HG02870 (cell line): ENCODE results near the gene PLAGL1.
"Not testable (repeated sequence)": the region's sequence is repeated elsewhere in the genome, so short reads cannot be mapped to it uniquely, and the experiment has no call there.

Experiments
- ATAC-seq: cut with Tn5 transposase; IDR thresholded peaks from one replicate; pipeline ENCODE4 v1.9.1; 2021; ENCODE audit warnings: mild to moderate bottlenecking, moderate library complexity; ENCODE audit not compliant: unreplicated experiment

The PLAGL1 gene, protein sequence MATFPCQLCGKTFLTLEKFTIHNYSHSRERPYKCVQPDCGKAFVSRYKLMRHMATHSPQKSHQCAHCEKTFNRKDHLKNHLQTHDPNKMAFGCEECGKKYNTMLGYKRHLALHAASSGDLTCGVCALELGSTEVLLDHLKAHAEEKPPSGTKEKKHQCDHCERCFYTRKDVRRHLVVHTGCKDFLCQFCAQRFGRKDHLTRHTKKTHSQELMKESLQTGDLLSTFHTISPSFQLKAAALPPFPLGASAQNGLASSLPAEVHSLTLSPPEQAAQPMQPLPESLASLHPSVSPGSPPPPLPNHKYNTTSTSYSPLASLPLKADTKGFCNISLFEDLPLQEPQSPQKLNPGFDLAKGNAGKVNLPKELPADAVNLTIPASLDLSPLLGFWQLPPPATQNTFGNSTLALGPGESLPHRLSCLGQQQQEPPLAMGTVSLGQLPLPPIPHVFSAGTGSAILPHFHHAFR

DNA sequence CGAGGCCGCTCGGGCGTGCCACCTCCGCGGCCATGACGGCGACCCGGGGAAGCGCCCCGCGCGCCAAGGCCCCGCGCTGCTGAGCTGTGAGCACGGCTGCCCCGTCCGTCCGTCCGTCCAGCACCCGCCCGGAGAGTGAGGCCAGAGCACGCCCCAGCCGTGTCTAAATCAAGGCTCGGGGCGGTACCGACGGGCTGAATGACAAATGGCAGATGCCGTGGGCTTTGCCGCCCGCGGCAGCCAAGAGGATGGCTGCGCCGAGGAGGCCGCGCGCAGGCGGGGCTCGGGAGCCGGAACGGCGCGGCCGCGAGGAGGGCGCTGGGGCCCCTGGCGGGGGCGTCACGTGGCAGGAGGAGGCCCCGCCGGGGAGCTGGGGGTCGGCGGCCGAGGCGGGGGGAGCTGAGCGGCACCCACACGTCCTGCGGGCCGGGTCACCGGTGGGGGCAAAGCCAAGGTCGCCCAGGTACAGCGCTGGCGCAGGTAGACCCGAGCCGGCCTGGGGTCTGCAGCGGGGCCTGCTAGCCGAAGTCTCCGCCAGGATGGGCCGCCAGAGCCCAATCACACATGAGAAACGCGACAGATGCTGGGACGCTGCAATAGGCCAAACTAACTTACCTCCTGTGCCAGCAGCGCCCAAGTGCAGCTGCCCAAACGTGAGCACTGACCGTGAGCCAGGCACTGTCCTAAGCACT lies at the start of gene PLAGL1:
PLAGL1 (minus strand) TSS at position 140 of the 692 bp plus-strand sequence. CDS start 60,123 bp downstream, outside the sequence.
- peak; percentile 63 for ATAC-seq

DNA sequence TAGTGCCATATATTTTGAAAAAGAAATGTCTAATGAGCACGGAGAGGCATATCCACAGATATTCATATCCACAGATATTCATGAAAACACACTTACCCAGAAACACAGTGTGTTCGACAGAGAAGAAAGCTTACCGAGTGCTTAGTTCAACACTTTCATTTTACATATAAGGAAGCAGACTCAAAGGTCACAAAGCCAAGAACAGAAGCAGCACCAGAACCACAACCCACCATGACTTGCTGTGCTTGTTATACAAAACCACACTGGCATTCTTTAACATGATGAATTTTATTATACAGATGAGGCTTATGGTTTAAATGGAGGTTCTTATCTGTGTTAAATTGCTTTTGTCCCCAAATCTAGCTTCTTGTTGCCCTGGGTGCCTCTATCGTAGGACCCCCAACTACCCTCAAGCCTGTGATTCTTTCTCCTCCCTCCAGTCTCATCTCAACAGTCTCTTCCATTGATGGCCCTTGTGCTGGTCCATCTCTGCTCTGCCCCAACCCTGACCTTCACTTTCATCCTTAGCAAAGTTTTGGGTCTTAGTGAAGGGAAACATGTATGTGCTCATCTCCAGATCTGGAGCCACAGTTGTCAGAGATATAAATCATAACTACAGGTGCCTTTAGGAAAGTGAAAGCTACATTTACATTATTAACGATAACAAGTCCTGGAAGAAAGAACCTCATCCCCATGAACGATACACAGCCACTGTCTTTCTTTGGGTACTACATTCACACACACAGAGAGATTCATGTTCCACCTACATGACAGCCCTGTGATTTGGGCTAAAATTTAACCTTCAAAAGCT lies 47.3 kb upstream of the PLAGL1 start:
- peak; percentile 93 for ATAC-seq

DNA sequence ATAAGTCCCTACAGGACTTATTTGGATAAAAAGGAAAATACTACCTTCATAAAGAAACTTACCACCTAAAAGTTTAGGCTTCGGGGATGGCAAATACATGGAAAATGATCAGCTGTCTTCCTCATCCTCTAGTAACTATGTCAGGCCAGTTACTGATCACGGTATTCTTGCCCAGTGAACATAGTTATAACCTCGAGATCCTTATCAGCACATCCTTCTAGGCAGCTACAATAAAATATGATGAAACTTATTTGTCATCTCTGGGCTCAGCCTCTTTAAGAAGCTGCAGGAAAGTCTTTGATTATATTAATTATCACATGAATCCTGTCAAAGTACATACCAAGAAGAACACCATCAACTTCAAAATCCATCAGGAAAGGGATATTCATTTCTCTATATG lies 45.5 kb upstream of the PLAGL1 start:
- ATAC-seq, result no peak

DNA sequence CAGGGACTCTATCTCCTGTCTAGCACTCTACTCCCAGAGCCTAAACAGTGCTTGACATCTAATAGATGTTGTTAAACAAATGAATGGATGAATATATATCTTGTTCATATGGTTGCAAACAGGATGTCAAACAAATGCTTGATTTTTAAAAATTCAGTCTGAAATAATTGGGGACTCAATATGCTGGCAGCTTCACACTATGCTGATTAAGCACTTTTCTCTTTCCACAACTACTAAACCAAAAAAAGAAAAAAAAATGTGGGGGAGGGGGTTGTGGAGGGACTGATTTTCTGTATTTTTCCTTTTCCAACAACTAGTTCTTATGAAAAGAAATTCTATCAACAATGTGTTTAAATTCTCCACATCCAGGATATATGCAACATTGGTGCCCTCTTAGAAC lies 44.4 kb upstream of the PLAGL1 start:
- ATAC-seq, result no peak

DNA sequence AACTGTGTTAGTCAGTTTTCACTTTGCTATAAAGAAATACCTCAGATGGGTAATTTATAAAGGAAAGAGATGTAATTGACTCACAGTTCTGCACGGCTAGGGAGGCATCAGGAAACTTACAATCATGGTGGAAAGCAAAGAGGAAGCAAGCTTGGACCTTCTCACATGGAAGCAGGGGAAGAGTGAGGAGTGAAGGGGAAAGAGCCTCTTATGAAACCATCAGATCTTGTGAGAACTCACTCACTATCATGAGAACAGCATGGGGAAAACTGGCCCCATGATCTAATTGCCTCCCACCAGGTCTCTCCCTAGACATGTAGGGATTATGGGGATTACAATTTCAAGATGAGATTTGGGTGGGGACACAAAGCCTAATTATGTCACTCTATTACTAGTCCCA lies 41.3 kb upstream of the PLAGL1 start:
- no peak for ATAC-seq

DNA sequence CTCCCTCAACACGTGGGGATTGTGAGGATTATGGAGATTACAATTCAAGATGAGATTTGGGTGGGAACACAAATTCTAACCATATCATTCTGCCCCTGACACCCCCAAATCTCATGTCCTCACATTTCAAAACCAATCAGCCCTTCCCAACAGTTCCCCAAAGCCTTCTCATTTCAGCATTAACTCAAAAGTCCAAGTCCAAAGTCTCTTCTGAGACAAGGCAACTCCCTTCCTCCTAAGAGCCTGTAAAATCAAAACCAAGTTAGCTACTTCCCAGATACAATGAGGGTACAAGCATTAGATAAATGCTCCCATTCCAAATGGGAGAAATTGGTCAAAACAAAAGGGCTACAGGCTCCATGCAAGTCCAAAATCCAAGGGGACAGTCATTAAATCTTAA lies 39.6 kb upstream of the PLAGL1 start:
- ATAC-seq, result no peak

DNA sequence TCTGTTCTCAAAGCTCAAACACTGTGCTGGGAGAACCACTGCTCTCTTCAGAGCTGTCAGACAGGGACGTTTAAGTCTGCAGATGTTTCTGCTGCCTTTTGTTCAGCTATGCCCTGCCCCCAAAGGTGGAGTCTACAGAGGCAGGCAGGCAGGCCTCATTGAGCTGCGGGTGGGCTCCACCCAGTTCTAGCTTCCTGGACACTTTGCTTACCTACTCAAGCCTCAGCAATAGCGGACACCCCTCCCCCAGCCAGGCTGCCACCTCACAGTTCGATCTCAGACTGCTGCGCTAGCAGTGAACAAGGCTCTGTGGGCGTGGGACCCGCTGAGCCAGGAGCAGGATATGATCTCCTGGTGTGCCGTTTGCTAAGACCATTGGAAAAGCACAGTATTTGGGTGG lies 38.6 kb upstream of the PLAGL1 start:
- not testable (repeated sequence) for ATAC-seq

DNA sequence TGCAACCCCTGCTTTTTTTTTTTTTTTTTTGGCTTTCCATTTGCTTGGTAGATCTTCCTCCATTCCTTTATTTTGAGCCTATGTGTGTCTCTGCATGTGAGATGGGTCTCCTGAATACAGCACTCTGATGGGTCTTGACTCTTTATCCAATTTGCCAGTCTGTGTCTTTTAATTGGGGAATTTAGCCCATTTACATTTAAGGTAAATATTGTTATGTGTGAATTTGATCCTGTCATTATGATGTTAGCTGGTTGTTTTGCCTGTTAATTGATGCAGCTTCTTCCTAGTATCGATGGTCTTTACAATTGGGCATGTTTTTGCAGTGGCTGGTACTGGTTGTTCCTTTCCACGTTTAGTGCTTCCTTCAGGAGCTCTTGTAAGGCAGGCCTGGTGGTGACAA lies 36.9 kb upstream of the PLAGL1 start:
- not testable (repeated sequence) for ATAC-seq

DNA sequence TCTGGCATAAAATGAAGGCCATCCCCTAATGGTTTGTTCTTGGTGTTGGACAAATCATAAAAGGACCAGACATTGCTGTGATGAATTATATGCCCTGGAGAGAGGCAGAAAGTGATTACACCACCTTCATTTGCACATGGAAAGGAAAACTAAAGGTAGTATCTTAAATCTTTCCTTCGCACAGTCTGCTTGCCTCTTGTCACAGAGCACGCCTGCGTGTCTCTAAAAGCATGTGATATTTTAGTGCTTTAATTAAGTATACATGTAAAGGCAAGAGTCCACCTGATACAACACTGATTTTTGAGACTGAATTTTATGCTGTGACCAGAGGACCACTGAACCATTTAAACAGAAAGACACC lies 28.8 kb upstream of the PLAGL1 start:
- no peak for ATAC-seq

DNA sequence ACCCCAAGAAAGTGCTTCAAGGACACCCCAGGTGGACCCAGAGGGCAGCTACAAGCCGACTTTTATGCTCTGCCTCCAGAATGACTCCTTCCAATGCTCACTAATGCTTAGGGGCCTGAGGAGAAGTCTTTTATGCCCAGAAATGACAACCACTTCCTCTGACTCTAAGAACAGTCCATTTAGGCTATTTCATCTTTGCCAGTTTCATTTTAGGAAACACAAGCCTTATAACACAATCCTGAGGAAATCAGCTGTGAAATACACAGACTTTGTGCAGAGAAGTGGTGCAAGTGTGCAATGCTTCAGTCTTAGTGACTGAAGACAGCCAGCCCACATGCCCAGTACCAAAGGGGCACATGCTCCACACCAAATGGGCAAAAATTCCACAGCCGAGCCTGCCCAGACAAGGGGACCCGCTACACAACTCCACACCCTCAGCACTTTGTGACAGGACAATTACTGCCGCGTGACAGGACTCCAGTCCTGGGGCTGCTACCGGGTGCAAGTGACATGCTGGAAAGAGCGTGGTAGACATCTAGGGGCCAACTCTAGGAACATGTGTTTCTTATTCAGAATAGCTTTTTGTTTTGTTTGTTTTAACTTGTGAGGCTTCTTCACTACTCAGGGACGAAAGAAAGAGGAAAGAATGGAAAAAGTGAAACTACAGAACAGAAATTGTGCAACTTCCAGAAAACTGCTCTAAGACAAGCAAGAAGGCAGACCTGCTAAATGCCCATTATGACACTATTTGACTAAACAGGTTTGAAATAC lies 28.2 kb upstream of the PLAGL1 start:
- peak; percentile 63 for ATAC-seq

DNA sequence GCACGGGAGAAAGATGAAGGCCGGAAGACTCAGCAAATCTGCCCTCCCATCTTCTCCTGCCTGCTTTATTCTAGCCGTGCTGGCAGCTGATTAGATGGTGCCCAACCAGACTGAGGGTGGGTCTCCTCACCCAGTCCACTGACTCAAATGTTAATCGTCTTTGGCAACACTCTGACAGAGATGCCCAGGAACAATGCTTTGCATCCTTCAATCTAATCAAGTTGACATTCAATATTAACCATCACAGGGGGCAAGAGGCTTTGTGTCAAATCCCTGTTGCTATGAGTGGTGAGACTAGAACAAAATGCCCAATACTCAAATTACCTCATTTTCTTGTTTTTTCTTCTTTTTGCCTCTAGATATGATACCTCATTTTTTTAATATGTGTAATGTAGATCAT lies 27.4 kb upstream of the PLAGL1 start:
- ATAC-seq, result no peak

DNA sequence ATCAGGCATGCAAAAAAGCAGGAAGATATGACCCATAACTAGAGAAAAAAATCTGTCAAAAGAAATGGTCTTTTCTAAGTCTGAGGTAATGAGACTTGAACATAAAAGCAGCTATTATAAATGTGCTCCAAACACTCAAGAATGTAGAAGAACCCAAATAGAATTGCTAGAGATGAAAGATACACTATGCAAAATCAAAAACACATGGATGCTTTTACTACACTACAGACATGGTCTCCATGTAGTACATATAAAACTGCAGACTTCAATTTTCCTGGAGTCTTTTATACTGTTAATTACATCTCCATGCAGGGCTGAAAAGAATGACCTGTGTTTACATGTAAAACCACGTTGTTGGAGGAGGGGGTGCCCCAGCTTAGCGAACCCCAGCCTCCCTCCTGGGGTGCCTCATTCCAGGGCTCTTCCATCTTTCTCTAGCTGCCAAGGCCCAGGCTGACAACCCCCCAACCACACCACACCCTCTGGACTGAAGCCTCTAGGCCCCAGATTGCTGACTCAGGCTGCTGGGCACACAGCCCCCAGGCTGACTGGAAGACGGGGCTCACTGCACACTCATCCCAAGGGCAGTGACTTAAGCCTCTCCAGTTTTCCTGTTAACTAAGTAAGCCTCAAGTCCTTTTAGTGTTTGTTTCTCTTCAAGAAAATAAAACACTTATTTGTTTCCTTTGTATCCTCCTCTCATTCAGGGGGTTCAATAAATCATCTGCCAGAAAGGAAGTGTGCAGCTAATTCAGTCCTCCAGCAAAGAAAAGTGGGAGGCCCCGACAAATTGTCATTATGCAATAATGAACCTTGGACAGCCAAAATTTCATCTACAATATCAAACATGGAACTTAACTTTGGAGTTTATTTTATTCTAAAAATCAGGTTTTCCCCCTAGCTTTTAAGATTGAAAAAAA lies 26.0 kb upstream of the PLAGL1 start:
- ATAC-seq, result no peak

DNA sequence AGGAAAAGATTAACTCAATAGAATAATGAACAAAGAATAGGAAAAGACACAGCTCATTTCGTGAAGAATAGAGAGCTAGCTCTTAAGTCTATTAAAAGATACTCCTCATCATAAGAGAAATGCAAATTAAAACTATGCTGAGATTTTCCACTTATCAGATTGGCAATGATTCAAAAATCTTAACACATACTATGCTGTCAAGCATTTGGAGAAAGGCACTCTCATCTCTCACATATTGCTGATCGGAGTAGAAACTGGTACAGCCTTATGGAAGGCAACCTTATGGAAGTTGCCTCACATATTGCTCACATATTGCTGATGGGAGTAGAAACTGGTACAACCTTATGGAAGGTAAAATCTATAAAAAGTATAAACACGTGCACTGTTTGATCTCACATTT lies 21.4 kb upstream of the PLAGL1 start:
- no peak for ATAC-seq

DNA sequence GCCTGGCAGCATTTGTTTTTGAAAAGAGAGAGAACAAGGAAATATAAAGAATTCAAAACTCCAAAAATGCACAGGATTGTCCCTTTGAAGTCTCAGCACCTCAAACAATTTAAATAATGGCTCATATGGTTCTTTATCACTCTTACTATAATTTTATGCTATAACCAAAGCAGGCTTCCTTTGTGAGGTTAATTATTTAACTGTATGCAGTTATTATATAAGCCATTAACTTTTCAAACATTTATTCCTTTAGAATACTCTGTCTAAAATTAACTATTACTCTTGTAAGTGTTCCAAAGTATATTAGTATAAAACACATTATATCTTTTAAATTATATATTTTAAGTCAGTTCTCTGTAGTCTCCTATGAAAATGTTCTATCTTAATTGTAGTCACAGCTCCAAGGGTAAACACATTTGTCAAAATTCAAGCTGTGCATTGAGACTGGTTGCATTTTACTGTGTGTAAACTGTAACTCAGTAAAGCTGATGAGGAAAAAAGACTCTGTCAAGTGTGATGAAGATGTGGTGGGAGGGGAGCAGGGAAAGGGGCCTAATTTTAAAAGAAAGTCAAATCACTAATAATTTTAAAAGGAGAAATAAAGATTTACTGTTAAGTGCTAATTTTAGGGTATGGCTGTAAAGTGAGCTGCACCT lies 20.0 kb upstream of the PLAGL1 start:
- ATAC-seq, result no peak

DNA sequence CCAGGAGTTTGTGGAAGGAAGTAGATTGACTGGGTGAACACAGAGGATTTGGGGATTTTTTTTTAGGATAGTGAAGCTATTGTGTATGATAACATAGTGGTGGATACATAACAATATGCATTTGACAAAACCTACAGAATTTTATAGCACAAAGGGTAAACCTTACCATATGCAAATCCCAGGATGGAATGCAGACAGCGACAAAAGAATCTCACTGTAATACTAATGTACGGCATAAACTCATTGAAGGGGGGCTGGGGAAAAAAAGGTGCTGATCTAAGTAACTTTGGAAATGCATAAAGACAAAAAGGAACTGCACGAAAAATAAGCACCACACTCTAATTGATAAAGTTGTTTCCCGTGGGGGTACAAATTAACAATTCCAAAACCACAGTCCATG lies 15.2 kb upstream of the PLAGL1 start:
- ATAC-seq, result no peak

DNA sequence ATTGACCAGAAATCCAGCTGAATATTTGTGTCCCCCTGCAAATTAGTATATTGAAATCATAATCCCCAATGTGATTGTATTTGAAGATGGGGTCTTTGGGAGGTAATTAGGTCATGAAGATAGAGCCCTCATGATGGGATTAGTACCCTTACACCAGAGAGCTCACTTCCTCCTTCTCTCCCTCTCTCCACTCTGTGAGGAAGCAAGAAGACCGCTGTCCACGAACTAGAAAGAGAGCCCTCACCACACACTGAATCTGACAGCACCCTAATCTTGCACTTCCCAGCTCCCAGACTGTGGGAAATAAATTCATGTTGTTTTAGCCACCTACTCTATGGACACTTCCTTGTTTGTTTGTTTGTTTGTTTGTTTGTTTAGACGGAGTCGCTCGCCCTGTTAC lies 11.9 kb upstream of the PLAGL1 start:
- ATAC-seq, result no peak

DNA sequence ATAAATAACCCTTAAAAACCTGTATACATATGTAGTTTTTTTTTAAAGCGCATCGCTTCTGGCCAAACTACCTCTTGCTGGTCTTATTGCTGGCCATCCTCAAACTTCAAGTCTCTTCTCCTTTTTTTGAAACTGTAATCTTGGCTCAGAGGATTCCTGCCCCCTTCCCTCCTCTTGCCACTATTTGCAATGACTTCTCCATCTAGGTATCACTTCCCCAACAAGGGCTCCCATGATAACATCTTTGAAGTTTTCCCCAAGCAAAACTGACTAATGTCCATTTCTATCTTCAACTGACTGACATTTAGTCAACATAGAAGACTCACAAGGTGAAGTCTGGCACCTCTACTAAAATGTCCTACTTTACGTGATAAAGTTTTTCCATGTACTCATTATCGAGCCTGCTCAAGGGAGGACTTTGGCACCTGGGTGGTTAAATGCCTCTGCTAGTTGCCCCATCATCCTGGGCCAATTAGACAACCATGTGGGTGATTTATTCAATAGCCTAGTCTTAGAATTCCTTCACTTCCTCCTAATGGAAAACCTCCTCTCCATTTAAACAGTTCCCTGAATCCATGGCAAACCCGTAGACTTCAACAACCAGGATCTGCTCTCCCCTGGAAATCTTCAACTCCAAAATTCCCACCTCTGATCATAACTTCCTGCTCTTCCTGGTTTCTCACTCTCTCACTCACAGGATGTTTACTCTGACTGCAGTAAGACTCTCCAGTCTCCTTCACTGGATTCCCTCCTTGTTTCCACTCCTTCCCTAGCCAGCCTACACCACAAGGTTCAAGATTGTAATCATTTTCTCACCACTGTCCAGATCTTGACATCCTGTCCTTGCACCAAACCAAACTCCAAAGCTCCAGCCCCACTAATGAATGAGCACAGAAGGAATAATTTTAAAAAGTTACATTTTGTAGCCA lies 9.4 kb upstream of the PLAGL1 start:
- no peak for ATAC-seq

DNA sequence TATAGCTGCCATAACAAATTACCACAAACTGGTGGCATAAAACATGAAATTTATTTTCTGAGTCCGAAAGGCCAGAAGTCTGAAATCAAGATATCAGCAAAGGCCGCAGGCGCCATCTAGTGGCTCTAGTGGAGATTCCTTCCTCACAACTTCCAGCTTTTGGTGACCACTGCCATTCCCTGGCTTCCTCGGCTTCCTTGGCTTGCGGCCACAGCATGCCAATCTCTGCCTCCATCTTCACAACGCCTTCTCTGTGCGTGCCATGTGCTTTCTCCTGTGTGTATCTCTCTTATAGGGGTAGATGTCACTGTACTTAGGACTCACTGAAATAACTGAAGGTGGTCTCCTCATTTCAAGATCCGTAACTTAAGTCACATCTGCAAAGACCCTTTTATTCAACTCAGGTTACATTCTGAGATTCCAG lies 5.4 kb upstream of the PLAGL1 start:
- ATAC-seq, result no peak
